ENCODE measurements around the gene STAT5A.
"Not testable (repeated sequence)": the region's sequence is repeated elsewhere in the genome, so short reads cannot be mapped to it uniquely, and the experiment has no call there.

The STAT5A gene

DNA sequence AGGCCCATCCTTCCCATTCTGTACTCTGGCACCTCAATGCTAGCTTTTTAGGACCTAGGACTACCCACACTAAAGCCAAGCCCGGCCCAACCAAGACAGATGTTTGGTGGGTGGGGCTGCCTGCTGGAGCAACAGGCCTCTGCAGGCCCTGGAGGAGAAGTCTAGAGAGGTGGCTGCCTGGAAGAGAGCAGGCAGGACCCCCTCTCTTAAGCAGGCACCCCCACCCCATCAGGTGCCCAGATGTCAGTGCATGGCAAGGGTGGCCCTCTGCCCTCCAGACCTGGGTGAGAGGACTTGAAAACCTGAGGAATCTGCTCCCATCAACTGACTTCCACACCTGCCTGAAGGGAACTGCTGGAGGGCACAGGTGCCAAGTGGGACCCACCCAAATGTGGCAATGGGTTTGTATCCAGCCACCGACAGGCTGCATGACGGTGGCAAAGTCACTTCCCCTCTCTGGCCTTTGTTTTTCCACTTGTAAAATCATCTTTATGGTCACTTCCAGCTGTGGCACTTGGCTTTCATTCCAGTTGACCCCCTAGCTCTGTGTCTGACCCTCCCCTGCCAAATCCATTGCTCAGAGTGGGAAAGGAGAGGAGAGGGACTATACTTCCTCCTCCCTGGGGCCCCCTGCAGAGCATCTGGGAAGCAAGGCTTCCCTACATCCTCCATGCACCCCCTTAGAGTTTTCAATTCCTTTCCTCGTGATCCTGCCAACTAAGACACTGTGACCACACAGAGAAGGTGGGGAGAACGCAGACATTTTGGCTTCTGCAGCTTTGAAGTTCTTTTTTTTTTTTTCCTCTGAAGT is 1.7 kb upstream of the STAT5A start:
- FAIRE-seq = no peak

DNA sequence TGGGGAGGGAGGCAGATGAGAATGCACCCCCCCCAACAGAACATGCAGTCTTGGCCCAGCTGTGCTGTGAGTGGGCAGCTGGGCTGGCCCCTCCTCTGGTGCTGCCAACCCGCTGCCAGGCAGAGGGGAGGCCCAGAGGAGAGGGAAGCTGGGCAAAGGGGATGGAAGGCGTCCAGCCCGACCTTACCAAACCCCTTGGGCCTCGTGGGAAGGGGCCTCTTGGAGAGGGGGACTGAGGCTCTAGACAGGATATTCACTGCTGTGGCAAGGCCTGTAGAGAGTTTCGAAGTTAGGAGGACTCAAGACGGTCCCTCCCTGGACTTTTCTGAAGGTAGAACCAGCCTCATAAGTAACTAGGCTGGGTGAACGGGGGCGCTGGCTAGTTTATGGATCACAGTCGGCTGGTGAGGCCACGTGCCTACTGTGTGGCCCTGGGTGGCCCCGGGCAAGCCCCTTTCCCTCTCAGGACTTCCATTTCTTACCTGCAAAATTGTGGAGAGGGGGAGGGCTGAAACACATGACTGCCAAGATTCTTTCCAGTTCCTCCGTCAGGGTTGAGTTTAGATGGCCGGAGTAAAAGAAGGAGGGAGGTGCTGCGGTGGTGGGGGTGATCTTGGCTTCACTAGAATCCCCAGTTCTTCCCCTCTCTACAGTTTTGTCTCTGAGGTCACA is 857 bp upstream of the STAT5A start:
- FAIRE-seq = no peak

GRCh38 chr17:42288803-42289610 is 709 bp downstream of the STAT5A start:
- FAIRE-seq = no peak

- no peak for FAIRE-seq
These were observed 1.4 kb downstream of the STAT5A start for GRCh38 chr17:42289611-42290181.

- no peak for FAIRE-seq
These were observed 2.3 kb downstream of the STAT5A start for GRCh38 chr17:42290577-42290976.

GRCh38 chr17:42291129-42291528 is 2.8 kb downstream of the STAT5A start:
- no peak for FAIRE-seq

DNA sequence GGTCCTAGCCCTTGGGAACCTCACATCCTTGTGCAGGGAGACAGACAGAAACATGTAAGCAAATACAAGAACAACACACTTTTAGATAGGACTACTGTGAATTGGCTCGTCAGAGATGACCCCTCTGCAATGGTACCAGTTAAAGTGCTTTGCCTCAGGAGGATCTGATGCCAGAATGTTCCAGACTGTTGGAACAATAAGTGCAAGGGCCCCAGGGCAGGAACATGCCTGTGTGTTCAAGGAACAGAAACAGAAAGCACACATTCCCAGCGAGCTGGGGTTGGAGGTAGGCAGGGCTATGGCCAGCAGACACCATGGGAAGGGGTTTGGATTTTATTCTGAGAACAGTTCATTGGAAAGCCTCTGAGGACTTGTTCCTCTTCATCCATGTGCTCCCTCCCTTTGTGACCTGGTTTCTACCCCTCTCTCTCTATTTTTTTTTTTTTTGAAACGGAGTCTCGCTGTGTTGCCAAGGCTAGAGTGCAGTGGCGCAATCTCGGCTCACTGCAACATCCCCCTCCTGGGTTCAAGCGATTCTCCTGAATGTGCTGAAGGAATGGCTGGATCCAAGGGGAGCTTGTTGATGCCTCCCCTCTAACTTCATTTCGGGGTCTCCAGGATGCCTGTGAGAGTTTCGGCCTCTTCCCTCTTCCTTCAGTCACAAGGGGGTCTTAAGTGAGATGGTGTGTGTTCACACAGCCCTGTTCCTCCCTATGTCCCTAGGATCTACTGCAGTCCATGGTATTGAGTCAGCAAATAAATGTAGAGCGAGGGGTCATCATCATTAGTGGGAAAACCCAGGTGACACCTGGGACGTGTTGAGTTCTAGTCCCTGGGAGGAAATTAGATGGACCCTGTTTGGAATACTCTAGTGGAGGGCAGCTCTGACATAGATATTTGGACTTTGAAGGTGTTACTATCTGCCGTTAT is 6.4 kb downstream of the STAT5A start:
- FAIRE-seq = no peak

GRCh38 chr17:42296012-42296411 is 7.7 kb downstream of the STAT5A start:
- no peak for FAIRE-seq

GRCh38 chr17:42297775-42298174 is 9.5 kb downstream of the STAT5A start:
- FAIRE-seq = not testable (repeated sequence)

- FAIRE-seq = not testable (repeated sequence)
These were observed 11.1 kb downstream of the STAT5A start for GRCh38 chr17:42299361-42299760.

- FAIRE-seq = not testable (repeated sequence)
These were observed 11.6 kb downstream of the STAT5A start for GRCh38 chr17:42299913-42300312.

DNA sequence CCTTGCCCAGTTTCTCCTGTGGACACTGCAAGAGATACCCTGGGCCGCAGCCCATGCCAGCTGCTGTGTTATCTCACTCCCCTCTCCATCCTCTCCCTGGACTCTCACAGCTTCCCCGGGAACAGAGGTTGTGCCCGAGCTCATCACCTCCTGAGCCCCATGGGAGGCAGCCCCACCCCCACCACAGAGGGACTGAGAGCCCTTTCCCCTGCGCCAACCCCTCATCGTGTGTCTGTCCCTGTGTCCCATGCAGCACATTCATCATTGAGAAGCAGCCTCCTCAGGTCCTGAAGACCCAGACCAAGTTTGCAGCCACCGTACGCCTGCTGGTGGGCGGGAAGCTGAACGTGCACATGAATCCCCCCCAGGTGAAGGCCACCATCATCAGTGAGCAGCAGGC is 12.7 kb downstream of the STAT5A start:
- no peak for FAIRE-seq

DNA sequence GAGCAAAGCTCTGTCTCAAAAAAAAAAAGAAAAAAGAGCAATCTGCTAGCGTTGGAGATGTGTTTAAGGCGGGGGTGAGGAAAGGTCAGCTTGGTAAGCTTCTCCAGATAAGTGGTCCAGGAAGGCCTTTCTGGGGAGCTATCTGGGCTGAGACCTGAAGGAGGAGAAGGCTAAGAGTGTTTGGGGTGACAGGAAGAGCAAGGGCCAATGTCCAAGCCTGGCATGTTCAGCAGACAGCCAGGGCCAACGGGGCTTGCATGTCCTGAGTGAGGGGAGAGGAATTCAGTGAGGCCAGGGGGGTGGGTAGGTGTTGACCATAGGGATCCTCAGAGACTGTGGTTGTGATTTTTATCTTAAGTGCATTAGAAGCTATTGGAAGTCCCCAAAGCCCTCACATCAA is 15.4 kb downstream of the STAT5A start:
- FAIRE-seq = no peak

DNA sequence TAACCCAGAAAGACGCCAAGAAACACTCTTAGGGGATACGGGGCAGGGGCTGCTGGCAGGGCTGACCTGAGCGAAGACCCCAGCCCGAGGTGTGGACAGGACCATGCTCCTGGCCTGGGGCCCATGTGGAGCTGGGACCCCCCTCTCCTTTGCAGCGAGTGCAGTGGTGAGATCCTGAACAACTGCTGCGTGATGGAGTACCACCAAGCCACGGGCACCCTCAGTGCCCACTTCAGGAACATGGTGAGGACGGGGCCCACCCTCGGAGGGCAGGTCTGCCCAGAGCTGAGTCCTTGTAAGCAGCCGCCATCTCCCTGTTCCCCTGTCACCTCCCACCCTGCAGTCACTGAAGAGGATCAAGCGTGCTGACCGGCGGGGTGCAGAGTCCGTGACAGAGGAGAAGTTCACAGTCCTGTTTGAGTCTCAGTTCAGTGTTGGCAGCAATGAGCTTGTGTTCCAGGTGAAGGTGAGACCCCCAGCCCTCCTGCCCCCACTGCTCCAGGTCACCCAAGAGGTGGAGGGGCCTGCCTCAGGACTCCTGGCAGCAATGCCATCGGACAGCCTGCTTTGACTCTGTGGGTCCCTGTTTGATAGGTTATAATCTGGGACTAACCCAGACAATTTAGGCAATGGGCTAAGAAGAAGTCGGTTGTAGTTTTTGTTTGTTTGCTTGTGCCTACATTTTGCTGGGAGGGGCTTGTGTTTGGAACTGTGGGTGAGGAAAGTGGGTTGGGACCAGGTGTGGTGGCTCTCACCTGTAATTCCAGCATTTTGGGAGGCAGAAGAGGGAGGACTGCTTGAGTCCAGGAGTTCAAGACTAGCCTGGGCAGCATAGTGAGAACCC is 16.1 kb downstream of the STAT5A start:
- no peak for FAIRE-seq

- FAIRE-seq = not testable (repeated sequence)
These were observed 16.7 kb downstream of the STAT5A start for GRCh38 chr17:42305031-42305330.

- FAIRE-seq = no peak
These were observed 17.5 kb downstream of the STAT5A start for GRCh38 chr17:42305543-42306384.

- FAIRE-seq = no peak
These were observed 18.0 kb downstream of the STAT5A start for GRCh38 chr17:42306385-42306667.

- FAIRE-seq = no peak
These were observed 19.1 kb downstream of the STAT5A start for GRCh38 chr17:42307362-42307927.

GRCh38 chr17:42308446-42308845 is 20.1 kb downstream of the STAT5A start:
- FAIRE-seq = no peak

- FAIRE-seq = no peak
These were observed 20.8 kb downstream of the STAT5A start for GRCh38 chr17:42309142-42309541.

Data from endometrium (tissue), 2 donors.